Forelimb muscle (tissue), 1 donor: ENCODE measurements around the gene NECAB3. TPM values are rescaled to one million over a fixed set of nuclear protein-coding genes. Genes with fewer than 3 reads are reported as not detected.

Experiments used
- DNase-seq: peaks from one replicate; pipeline ENCODE4 v3.0.0-alpha.2; 2013; ENCODE audit warnings: low read depth
- polyA plus RNA-seq: library from polyadenylated mRNA; unstranded; fragments of 120-200 nt; gene quantifications from one replicate; pipeline ENCODE4 v1.2.1, GENCODE V29; 2013; ENCODE audit not compliant: insufficient read length

Gene NECAB3
- polyA plus RNA-seq, 1 donor, result 29.9 TPM

GRCh38 chr20:33697129-33697528, 22.9 kb upstream of the NECAB3 start:
- DNase-seq, result peak; percentile 48

- DNase-seq, result no peak
Measured at GRCh38 chr20:33696448-33696847, 22.2 kb upstream of the NECAB3 start.

- no peak for DNase-seq
Measured at GRCh38 chr20:33694639-33695012, 20.4 kb upstream of the NECAB3 start.

GRCh38 chr20:33693741-33694638, 19.8 kb upstream of the NECAB3 start:
- no peak for DNase-seq

- no peak for DNase-seq
Measured at GRCh38 chr20:33693289-33693688, 19.1 kb upstream of the NECAB3 start.

- DNase-seq, result no peak
Measured at GRCh38 chr20:33689973-33690372, 15.7 kb upstream of the NECAB3 start.

- no peak for DNase-seq
Measured at GRCh38 chr20:33689493-33689892, 15.3 kb upstream of the NECAB3 start.

- DNase-seq, result no peak
Measured at GRCh38 chr20:33688938-33689424, 14.8 kb upstream of the NECAB3 start.

GRCh38 chr20:33687993-33688937, 14.0 kb upstream of the NECAB3 start:
- no peak for DNase-seq

GRCh38 chr20:33687370-33687915, 13.2 kb upstream of the NECAB3 start:
- no peak for DNase-seq

GRCh38 chr20:33686984-33687366, 12.7 kb upstream of the NECAB3 start:
- DNase-seq, result no peak

- DNase-seq, result peak; percentile 80
Measured at GRCh38 chr20:33686100-33686983, 12.1 kb upstream of the NECAB3 start, which contains the start of gene E2F1. E2F1 (minus strand) TSS chr20:33686385; CDS start chr20:33686264, 121 bp downstream.

GRCh38 chr20:33685328-33686099, 11.3 kb upstream of the NECAB3 start:
- no peak for DNase-seq

GRCh38 chr20:33684533-33685327, 10.5 kb upstream of the NECAB3 start:
- no peak for DNase-seq

- DNase-seq, result no peak
Measured at GRCh38 chr20:33681728-33682353, 7.6 kb upstream of the NECAB3 start.

- DNase-seq, result no peak
Measured at GRCh38 chr20:33681288-33681687, 7.1 kb upstream of the NECAB3 start.

GRCh38 chr20:33680686-33681085, 6.5 kb upstream of the NECAB3 start:
- DNase-seq, result no peak

GRCh38 chr20:33679758-33680485, 5.7 kb upstream of the NECAB3 start:
- no peak for DNase-seq
